ENCODE results near the gene NQO1.

DNA sequence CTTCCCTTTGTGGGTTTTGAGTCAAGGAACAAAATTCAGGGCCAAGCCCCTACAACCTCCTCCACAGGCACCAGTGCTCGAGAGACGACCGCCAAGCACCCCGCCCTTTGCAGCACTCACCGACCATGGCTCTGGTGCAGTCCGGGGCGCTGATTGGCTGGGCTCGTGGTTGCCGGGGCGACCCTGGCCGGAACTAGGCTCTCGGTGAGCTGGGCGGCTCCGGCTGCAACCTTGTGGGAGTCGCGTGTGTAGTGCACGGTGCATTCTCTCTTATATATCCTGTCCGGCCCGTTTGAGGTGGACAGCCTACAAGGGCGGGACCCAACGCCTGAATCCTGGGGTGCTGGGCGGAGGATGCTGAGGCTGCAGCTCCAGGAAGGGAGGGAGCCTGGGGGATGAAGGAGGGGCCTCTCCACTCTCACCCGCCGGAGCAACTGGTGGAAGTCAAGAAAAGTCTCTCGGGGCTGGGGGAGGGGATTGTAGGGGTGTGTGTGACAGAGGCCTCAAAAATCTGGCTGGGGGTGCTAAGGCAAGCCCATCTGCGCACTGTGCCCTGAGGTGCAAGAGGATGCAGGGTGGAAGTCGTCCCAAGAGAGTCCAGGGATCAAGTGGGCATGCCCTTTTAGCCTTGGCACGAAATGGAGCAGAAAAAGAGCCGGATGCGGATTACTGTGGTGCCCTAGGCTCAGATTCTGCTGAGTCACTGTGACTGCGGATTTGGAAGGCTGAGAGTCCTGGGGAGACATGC, at the start of gene NQO1:
- TF ChIP-seq, protein P1, sequence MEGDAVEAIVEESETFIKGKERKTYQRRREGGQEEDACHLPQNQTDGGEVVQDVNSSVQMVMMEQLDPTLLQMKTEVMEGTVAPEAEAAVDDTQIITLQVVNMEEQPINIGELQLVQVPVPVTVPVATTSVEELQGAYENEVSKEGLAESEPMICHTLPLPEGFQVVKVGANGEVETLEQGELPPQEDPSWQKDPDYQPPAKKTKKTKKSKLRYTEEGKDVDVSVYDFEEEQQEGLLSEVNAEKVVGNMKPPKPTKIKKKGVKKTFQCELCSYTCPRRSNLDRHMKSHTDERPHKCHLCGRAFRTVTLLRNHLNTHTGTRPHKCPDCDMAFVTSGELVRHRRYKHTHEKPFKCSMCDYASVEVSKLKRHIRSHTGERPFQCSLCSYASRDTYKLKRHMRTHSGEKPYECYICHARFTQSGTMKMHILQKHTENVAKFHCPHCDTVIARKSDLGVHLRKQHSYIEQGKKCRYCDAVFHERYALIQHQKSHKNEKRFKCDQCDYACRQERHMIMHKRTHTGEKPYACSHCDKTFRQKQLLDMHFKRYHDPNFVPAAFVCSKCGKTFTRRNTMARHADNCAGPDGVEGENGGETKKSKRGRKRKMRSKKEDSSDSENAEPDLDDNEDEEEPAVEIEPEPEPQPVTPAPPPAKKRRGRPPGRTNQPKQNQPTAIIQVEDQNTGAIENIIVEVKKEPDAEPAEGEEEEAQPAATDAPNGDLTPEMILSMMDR (conservative IDR thresholded peaks at IDR 0.05; ENCODE audit: low read length) = no peak
- TF ChIP-seq EZH2phosphoT487 (IDR thresholded peaks at IDR 0.05; ENCODE audit: borderline replicate concordance) = no peak
